HCT116 (cell line): ENCODE results near the gene ANKRD26. TPM values are rescaled to one million over a fixed set of nuclear protein-coding genes. Genes with fewer than 3 reads are reported as not detected.

Experiments used
- ATAC-seq: fragments of 200-7000 bp; cut with Tn5 transposase; 2 replicates; pipeline ENCODE4 v1.9.1; 2020; ENCODE audit warnings: mild to moderate bottlenecking, moderate library complexity
- BruUV-seq: library from RNA; stranded (reverse); fragments of 400-500 nt; replicated peaks from 2 replicates; lab custom pipeline; 2021; lab: Mats Ljungman, UMichigan
- CTCF ChIA-PET: fragments of 300-600 bp; sonication (Branson Sonifier 250); formaldehyde crosslinking; loops from one replicate; lab custom pipeline; 2021; ENCODE audit warnings: antibody characterized with exemption; lab: Charles Lee
- POLR2A ChIA-PET: fragments of 300-600, 350-600 bp; sonication (Branson Sonifier 250); formaldehyde crosslinking; loops from one replicate; lab custom pipeline; 2021; ENCODE audit warnings: antibody characterized with exemption; lab: Charles Lee
- RAD21 ChIA-PET, 2 experiments: fragments of 300-600 bp; sonication (Branson Sonifier 250); formaldehyde crosslinking; loops; one replicate each; lab custom pipeline; 2023; ENCODE audit warnings: low total read pairs in 2 of 2; ENCODE audit not compliant: uncharacterized antibody in 2 of 2, unreplicated experiment in 2 of 2, low non-redundant PET in 1 of 2; lab: Charles Lee
- DNase-seq: peaks from one replicate; pipeline ENCODE4 v3.0.0-alpha.2; 2010; ENCODE audit warnings: low read depth, low spot score
- H2AFZ ChIP-seq: fragments of 200-600 bp; shearing (Covaris generic), sonication (generic); 2 replicates; pipeline ENCODE4 v1.6.1; 2017; ENCODE audit warnings: low read depth, mixed run types, mixed read lengths, antibody characterized with exemption, low read length; ENCODE audit not compliant: poor library complexity, severe bottlenecking
- H3K27ac ChIP-seq: 2 replicates; pipeline ENCODE4 v1.5.1; 2012; ENCODE audit warnings: low read depth, low read length
- H3K27me3 ChIP-seq: fragments of 200-600 bp; sonication (generic); 2 replicates; pipeline ENCODE4 v1.6.1; 2016; ENCODE audit warnings: mixed run types, low read length, mixed read lengths; ENCODE audit not compliant: insufficient read depth
- H3K36me3 ChIP-seq, 2 experiments: fragments of 200-500 bp in 1 of 2; fragments of 200-600 bp in 1 of 2; sonication (Bioruptor generic) in 1 of 2; sonication (generic) in 1 of 2; 2 replicates each; pipeline versions ENCODE4 v1.5.1 to v1.6.1; 2014 to 2016; ENCODE audit warnings: low read length in 2 of 2, inconsistent platforms in 1 of 2, mixed read lengths in 1 of 2, mixed run types in 1 of 2; ENCODE audit not compliant: insufficient read depth in 2 of 2, control insufficient read depth in 1 of 2
- H3K4me1 ChIP-seq, 2 experiments: fragments of 200-600 bp in 1 of 2; sonication (generic) in 1 of 2; 2 replicates each; pipeline versions ENCODE4 v1.5.1 to v1.6.1; 2012 to 2017; ENCODE audit warnings: low read length in 2 of 2, inconsistent platforms in 1 of 2, mild to moderate bottlenecking in 1 of 2, mixed read lengths in 1 of 2, mixed run types in 1 of 2, moderate library complexity in 1 of 2; ENCODE audit not compliant: insufficient read depth in 2 of 2, control insufficient read depth in 1 of 2
- H3K4me2 ChIP-seq: fragments of 200-600 bp; sonication (generic); 2 replicates; pipeline ENCODE4 v1.6.1; 2017; ENCODE audit warnings: mixed run types, low read length, mixed read lengths
- H3K4me3 ChIP-seq, 2 experiments: fragments of 200-600 bp in 1 of 2; sonication (generic) in 1 of 2; replicated peaks in 1 of 2; 2 replicates each; pipeline ENCODE4 v1.5.1; 2011 to 2016; ENCODE audit warnings: low read length in 2 of 2, control low read depth in 1 of 2, low read depth in 1 of 2, mild to moderate bottlenecking in 1 of 2, mixed read lengths in 1 of 2, mixed run types in 1 of 2
- H3K79me2 ChIP-seq: fragments of 200-600 bp; sonication (generic); 2 replicates; pipeline ENCODE4 v1.6.1; 2017; ENCODE audit warnings: mild to moderate bottlenecking, mixed run types, low read length, moderate library complexity, mixed read lengths; ENCODE audit not compliant: insufficient read depth
- H3K9ac ChIP-seq: fragments of 200-600 bp; sonication (generic); 2 replicates; pipeline ENCODE4 v1.6.1; 2016; ENCODE audit warnings: low read length, mixed read lengths
- H3K9me2 ChIP-seq: fragments of 200-600 bp; sonication (generic), shearing (Covaris generic); 2 replicates; pipeline ENCODE4 v1.6.1; 2017; ENCODE audit warnings: mixed run types, mild to moderate bottlenecking, moderate library complexity; ENCODE audit not compliant: insufficient read depth
- H3K9me3 ChIP-seq, 2 experiments: fragments of 200-500 bp in 1 of 2; fragments of 200-600 bp in 1 of 2; sonication (Bioruptor generic) in 1 of 2; sonication (generic) in 1 of 2; 2 replicates each; pipeline ENCODE4 v1.6.1; 2014 to 2017; ENCODE audit warnings: low read length in 2 of 2, mixed read lengths in 2 of 2, inconsistent platforms in 1 of 2, low read depth in 1 of 2, mild to moderate bottlenecking in 1 of 2, mixed run types in 1 of 2, moderate library complexity in 1 of 2; ENCODE audit not compliant: control insufficient read depth in 1 of 2, insufficient read depth in 1 of 2
- H4K20me1 ChIP-seq: fragments of 200-600 bp; sonication (generic), shearing (Covaris generic); 2 replicates; pipeline ENCODE4 v1.6.1; 2017; ENCODE audit warnings: mixed run types, mild to moderate bottlenecking, moderate library complexity; ENCODE audit not compliant: insufficient read depth
- CEBPB ChIP-seq: IDR thresholded peaks from 2 replicates; pipeline ENCODE4 v1.6.1; 2012; ENCODE audit warnings: low read depth
- CTCF ChIP-seq, 3 experiments: fragments of 200-600 bp in 1 of 3; sonication (generic) in 1 of 3; IDR thresholded peaks in 2 of 3; conservative IDR thresholded peaks in 1 of 3; 2 replicates each; pipeline ENCODE4 v1.5.1; 2012 to 2017; ENCODE audit warnings: low read depth in 2 of 3, low read length in 2 of 3, antibody characterized with exemption in 1 of 3, borderline replicate concordance in 1 of 3, control low read depth in 1 of 3, mild to moderate bottlenecking in 1 of 3, mixed read lengths in 1 of 3, mixed run types in 1 of 3, moderate library complexity in 1 of 3; ENCODE audit not compliant: insufficient read depth in 1 of 3
- EGR1 ChIP-seq: IDR thresholded peaks from 2 replicates; pipeline ENCODE4 v1.6.1; 2012; ENCODE audit warnings: low read depth
- POLR2A ChIP-seq: IDR thresholded peaks from 2 replicates; pipeline ENCODE4 v1.7.0; 2011; ENCODE audit warnings: borderline replicate concordance; ENCODE audit not compliant: insufficient read depth, insufficient read length; ENCODE audit errors: extremely low read depth
- RAD21 ChIP-seq: IDR thresholded peaks from 2 replicates; pipeline ENCODE4 v1.6.1; 2012; ENCODE audit warnings: low read depth, mild to moderate bottlenecking
- SIN3A ChIP-seq: IDR thresholded peaks from 2 replicates; pipeline ENCODE4 v1.6.1; 2012; ENCODE audit warnings: low read depth
- SP1 ChIP-seq: IDR thresholded peaks from 2 replicates; pipeline ENCODE4 v1.6.1; 2012; ENCODE audit warnings: low read depth
- YY1 ChIP-seq: IDR thresholded peaks from 2 replicates; pipeline ENCODE4 v1.6.1; 2011; ENCODE audit warnings: low read length, low read depth, moderate library complexity, mild to moderate bottlenecking; ENCODE audit not compliant: insufficient replicate concordance; ENCODE audit errors: extremely low read depth
- ZBTB33 ChIP-seq: IDR thresholded peaks from 2 replicates; pipeline ENCODE4 v1.6.1; 2011; ENCODE audit warnings: mild to moderate bottlenecking, low read length, moderate library complexity; ENCODE audit not compliant: insufficient replicate concordance; ENCODE audit errors: extremely low read depth
- intact Hi-C: fragments of 100-400 bp; cut with micrococcal nuclease; formaldehyde crosslinking; loops from 2 replicates; pipeline ENCODE4 v1.10.0; 2022
- total RNA-seq: library from RNA; stranded (reverse); gene quantifications from one replicate; pipeline ENCODE4 v1.2.1, GENCODE V29; 2021; ENCODE audit not compliant: unreplicated experiment
- TF ChIP-seq, protein P1 (sequence below): IDR thresholded peaks from 2 replicates; pipeline ENCODE4 v1.6.1; 2012; ENCODE audit warnings: low read depth

The ANKRD26 gene
- total RNA-seq, 1 experiment from 2014 or later = 5.5 TPM

GRCh38 chr10:27035163-27035562, 65.1 kb downstream of the ANKRD26 start:
- ATAC-seq = no peak
- Histone ChIP-seq H2AFZ (no peak overlapping the region), H3K79me2 (no peaks in the 10 kb centered on the region), H3K9me3 (no peaks in the 10 kb centered on the region), H4K20me1 (no peaks in the 10 kb centered on the region), H3K4me3 (no peak overlapping the region), H3K4me1 (no peaks in the 10 kb centered on the region), H3K9ac (no peak overlapping the region), H3K4me2 (no peak overlapping the region), H3K27ac (no peak overlapping the region), H3K9me2 (no peaks in the 10 kb centered on the region), H3K27me3 (no peaks in the 10 kb centered on the region), H3K36me3 (peaks cover 5 to 7% of the 10 kb centered on the region in 2 experiments; a peak in 2 of 4 replicates)
- ChIA-PET POLR2A (no interaction called here), RAD21 (no interaction called here), CTCF (no interaction called here)
- TF ChIP-seq SIN3A = no peak
- TF ChIP-seq POLR2A = no peak
- no peak for TF ChIP-seq YY1
- TF ChIP-seq CTCF (IDR thresholded peaks at IDR 0.05 in 2 of 3, conservative IDR thresholded peaks at IDR 0.05 in 1 of 3; ENCODE audit: borderline replicate concordance in 1 of 3, insufficient read depth in 1 of 3, low read depth in 2 of 3, low read length in 2 of 3) = no peak
- TF ChIP-seq ZBTB33 = no peak
- TF ChIP-seq EGR1 = no peak
- TF ChIP-seq RAD21 = no peak
- no peak for TF ChIP-seq CEBPB
- TF ChIP-seq, protein P1, sequence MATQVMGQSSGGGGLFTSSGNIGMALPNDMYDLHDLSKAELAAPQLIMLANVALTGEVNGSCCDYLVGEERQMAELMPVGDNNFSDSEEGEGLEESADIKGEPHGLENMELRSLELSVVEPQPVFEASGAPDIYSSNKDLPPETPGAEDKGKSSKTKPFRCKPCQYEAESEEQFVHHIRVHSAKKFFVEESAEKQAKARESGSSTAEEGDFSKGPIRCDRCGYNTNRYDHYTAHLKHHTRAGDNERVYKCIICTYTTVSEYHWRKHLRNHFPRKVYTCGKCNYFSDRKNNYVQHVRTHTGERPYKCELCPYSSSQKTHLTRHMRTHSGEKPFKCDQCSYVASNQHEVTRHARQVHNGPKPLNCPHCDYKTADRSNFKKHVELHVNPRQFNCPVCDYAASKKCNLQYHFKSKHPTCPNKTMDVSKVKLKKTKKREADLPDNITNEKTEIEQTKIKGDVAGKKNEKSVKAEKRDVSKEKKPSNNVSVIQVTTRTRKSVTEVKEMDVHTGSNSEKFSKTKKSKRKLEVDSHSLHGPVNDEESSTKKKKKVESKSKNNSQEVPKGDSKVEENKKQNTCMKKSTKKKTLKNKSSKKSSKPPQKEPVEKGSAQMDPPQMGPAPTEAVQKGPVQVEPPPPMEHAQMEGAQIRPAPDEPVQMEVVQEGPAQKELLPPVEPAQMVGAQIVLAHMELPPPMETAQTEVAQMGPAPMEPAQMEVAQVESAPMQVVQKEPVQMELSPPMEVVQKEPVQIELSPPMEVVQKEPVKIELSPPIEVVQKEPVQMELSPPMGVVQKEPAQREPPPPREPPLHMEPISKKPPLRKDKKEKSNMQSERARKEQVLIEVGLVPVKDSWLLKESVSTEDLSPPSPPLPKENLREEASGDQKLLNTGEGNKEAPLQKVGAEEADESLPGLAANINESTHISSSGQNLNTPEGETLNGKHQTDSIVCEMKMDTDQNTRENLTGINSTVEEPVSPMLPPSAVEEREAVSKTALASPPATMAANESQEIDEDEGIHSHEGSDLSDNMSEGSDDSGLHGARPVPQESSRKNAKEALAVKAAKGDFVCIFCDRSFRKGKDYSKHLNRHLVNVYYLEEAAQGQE = no peak
- TF ChIP-seq SP1 = no peak
- no peak for DNase-seq
- intact Hi-C loops = no loop called here
- TSS peak; percentile 65 for BruUV-seq
